WTC11 (cell line): ENCODE results near the gene ZFPL1.
A peak's percentile ranks its signal among the peaks of the same experiment; 100 is the strongest.

Source experiments
- FOXK1 ChIP-seq: sonication (generic); formaldehyde crosslinking; IDR thresholded peaks from 2 replicates; pipeline ENCODE4 v1.8.0; 2022; ENCODE audit warnings: mild to moderate bottlenecking, moderate library complexity, missing genetic modification reagents
- NR2C2 ChIP-seq: sonication (generic); formaldehyde crosslinking; IDR thresholded peaks from 2 replicates; pipeline ENCODE4 v1.8.0; 2022; ENCODE audit warnings: mild to moderate bottlenecking, missing genetic modification reagents
- ZNF317 ChIP-seq: sonication (generic); formaldehyde crosslinking; IDR thresholded peaks from 2 replicates; pipeline ENCODE4 v1.8.1; 2023; ENCODE audit warnings: low read depth, mild to moderate bottlenecking, moderate library complexity, missing genetic modification reagents, borderline replicate concordance
- TF ChIP-seq, protein P1 (sequence below): sonication (generic); formaldehyde crosslinking; IDR thresholded peaks from 2 replicates; pipeline ENCODE4 v1.8.1; 2023; ENCODE audit warnings: mild to moderate bottlenecking, missing genetic modification reagents, moderate library complexity

DNA sequence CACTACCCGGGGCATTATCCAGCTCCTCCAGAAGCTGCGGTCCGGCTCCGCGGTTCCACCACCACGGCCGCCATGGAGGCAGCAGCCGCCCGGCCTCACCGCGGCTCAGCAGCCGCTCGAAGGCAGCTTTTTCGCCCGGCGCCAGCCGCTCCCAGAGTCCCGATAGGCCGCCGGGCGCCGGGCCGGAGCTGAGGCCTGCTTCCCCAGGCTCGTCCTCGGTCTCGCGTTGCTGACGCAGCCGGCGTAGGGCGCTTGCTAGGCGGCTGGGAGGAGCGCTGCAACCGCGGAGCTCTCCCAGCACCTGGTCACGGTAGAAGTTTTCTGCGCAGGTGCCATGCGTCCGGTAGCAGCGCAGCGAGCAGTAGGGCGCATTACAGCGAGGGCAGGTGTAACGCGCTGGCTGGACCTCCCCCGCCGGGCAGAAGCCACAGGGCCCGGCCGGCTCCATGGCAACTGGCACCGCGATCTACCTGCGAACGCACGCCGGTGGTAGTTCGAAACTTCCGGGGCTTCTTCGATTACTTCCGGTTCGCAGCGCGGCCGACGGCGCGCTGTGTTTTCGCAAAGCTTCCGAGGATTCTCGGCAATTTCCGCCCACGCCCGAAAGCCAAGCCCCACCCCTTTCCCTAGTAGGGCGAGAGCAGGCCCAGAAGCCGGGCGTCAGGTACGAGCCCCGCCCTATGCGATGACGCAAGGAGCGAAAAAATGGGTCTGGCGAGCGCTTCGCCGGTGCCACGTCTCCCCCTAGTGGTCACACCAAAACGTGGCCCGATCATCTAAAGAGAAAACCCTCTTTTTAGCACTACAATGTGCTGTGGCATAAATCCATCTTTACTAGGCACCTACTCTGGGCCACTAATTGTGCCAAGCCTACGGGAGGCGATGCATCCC lies 33.4 kb downstream of the ZFPL1 start, which contains the start of gene ZNHIT2:
- peak; percentile 94 for TF ChIP-seq FOXK1 (CRISPR knock-in tag)
- TF ChIP-seq, protein P1, sequence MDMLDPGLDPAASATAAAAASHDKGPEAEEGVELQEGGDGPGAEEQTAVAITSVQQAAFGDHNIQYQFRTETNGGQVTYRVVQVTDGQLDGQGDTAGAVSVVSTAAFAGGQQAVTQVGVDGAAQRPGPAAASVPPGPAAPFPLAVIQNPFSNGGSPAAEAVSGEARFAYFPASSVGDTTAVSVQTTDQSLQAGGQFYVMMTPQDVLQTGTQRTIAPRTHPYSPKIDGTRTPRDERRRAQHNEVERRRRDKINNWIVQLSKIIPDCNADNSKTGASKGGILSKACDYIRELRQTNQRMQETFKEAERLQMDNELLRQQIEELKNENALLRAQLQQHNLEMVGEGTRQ (CRISPR knock-in tag), result no peak
- TF ChIP-seq NR2C2 (CRISPR knock-in tag), result peak; percentile 97
- no peak for TF ChIP-seq ZNF317
